Gastroesophageal sphincter (tissue), 4 donors: ENCODE measurements around the gene LSM7. TPM values are rescaled to one million over a fixed set of nuclear protein-coding genes. Genes with fewer than 3 reads are reported as not detected.

Source experiments
- ATAC-seq: fragments of 150-250 bp; one replicate; pipeline ENCODE4 v1.9.1; 2016; ENCODE audit warnings: mild to moderate bottlenecking, moderate library complexity
- H3K27ac ChIP-seq, 4 donors: fragments of 200-600 bp; sonication (generic) in 3 of 4; 1 replicate in 3 of 4; 2 replicates in 1 of 4; pipeline ENCODE4 v1.5.1; 2016 to 2019
- H3K27me3 ChIP-seq: fragments of 200-600 bp; sonication (generic); one replicate; pipeline ENCODE4 v1.5.1; 2019
- H3K36me3 ChIP-seq, 2 donors: fragments of 200-600 bp; sonication (generic); one replicate each; pipeline ENCODE4 v1.5.1; 2019; ENCODE audit warnings: control low read depth in 1 of 2
- H3K4me1 ChIP-seq, 3 donors: fragments of 200-600 bp; sonication (generic); 1 replicate in 2 of 3; 2 replicates in 1 of 3; pipeline ENCODE4 v1.5.1; 2016 to 2019; ENCODE audit warnings: control low read depth in 2 of 3
- H3K4me3 ChIP-seq, 2 donors: fragments of 200-600 bp; sonication (generic); one replicate each; pipeline ENCODE4 v1.5.1; 2019; ENCODE audit warnings: mild to moderate bottlenecking in 1 of 2, moderate library complexity in 1 of 2
- H3K9me3 ChIP-seq, 3 donors: fragments of 200-600 bp; sonication (generic); one replicate each; pipeline ENCODE4 v1.5.1; 2017 to 2019; ENCODE audit warnings: control low read depth in 2 of 3
- CTCF ChIP-seq, 4 experiments: fragments of 200-600 bp in 2 of 4; fragments of 450-650 bp in 2 of 4; sonication (generic) in 1 of 4; IDR thresholded peaks; one replicate each; pipeline ENCODE4 v1.5.1; 2017 to 2019; ENCODE audit warnings: antibody characterized with exemption in 4 of 4, mild to moderate bottlenecking in 2 of 4, moderate library complexity in 2 of 4
- EP300 ChIP-seq: sonication (generic); formaldehyde crosslinking; IDR thresholded peaks from one replicate; pipeline ENCODE4 v1.6.1; 2017; ENCODE audit warnings: antibody characterized with exemption, mild to moderate bottlenecking
- POLR2A ChIP-seq, 2 donors: fragments of 450-650 bp; IDR thresholded peaks; one replicate each; pipeline ENCODE4 v1.6.1; 2017; ENCODE audit warnings: antibody characterized with exemption in 2 of 2, mild to moderate bottlenecking in 2 of 2, moderate library complexity in 1 of 2
- POLR2AphosphoS5 ChIP-seq: sonication (generic); formaldehyde crosslinking; IDR thresholded peaks from one replicate; pipeline ENCODE4 v1.6.1; 2017; ENCODE audit warnings: antibody characterized with exemption
- WGBS, 2 donors: methylation state at CpG; one replicate each; pipeline ENCODE4 v1.1.5; 2018; ENCODE audit warnings: low coverage in 1 of 2; 5-methylcytosine and 5-hydroxymethylcytosine counted together
- total RNA-seq, 4 donors: library from RNA; depleted of rRNA; stranded (reverse); fragments of >200 nt; gene quantifications; one replicate each; pipeline ENCODE4 v1.1.0, GENCODE V29; 2016

LSM7 gene
- 10 to 100 TPM; 52.3 to 86.1 (median 77.7) TPM for total RNA-seq

GRCh38 chr19:2328401-2329148 is at the start of gene LSM7, which contains the start of gene SPPL2B:
TSS of gene LSM7 (minus strand) at chr19:2328586. CDS start at chr19:2328566, 20 bp downstream.
TSS of gene SPPL2B (plus strand) at chr19:2328684. CDS start at chr19:2328710, 26 bp downstream.
- 0 to 5% methylated on average over 3 to 4 of the region's 89 CpGs for WGBS, 2 donors
- Histone ChIP-seq H3K36me3 (peaks cover 0 to 25% of the 10 kb centered on the region in 2 donors), H3K27me3 (no peaks in the 10 kb centered on the region), H3K27ac (peak within 1 kb of the TSS; percentile 6 to 86 (median 84)), H3K4me1 (peaks cover 0 to 75% (median 46%) of the 10 kb centered on the region in 3 donors), H3K9me3 (no peaks in the 10 kb centered on the region), H3K4me3 (peak within 1 kb of the TSS; percentile 87 to 93)
- TF ChIP-seq EP300 = no peak
- TF ChIP-seq POLR2AphosphoS5 = peak; percentile 82
- TF ChIP-seq POLR2A (IDR thresholded peaks at IDR 0.05) = peak; percentile 73 to 74
- no peak for TF ChIP-seq CTCF (IDR thresholded peaks at IDR 0.05)
- peak; percentile 92 for ATAC-seq

- no peak for ATAC-seq
- 27 to 70% methylated on average over 2 to 6 of the region's 15 CpGs for WGBS, 2 donors
- peaks cover 0 to 13% (median 0%) of the 10 kb centered on the region in 3 donors for H3K9me3 ChIP-seq
- TF ChIP-seq POLR2A (IDR thresholded peaks at IDR 0.05) = no peak
- TF ChIP-seq POLR2AphosphoS5 = no peak
- TF ChIP-seq CTCF (IDR thresholded peaks at IDR 0.05) = no peak
- TF ChIP-seq EP300 = no peak
- H3K4me3 ChIP-seq = no peak overlapping the region
- H3K27me3 ChIP-seq = peaks cover 53% of the 10 kb centered on the region
- H3K27ac ChIP-seq = no peak overlapping the region
- no peaks in the 10 kb centered on the region for H3K36me3 ChIP-seq
- no peaks in the 10 kb centered on the region for H3K4me1 ChIP-seq
Observed at GRCh38 chr19:2376784-2377519, 48.6 kb upstream of the LSM7 start.

DNA sequence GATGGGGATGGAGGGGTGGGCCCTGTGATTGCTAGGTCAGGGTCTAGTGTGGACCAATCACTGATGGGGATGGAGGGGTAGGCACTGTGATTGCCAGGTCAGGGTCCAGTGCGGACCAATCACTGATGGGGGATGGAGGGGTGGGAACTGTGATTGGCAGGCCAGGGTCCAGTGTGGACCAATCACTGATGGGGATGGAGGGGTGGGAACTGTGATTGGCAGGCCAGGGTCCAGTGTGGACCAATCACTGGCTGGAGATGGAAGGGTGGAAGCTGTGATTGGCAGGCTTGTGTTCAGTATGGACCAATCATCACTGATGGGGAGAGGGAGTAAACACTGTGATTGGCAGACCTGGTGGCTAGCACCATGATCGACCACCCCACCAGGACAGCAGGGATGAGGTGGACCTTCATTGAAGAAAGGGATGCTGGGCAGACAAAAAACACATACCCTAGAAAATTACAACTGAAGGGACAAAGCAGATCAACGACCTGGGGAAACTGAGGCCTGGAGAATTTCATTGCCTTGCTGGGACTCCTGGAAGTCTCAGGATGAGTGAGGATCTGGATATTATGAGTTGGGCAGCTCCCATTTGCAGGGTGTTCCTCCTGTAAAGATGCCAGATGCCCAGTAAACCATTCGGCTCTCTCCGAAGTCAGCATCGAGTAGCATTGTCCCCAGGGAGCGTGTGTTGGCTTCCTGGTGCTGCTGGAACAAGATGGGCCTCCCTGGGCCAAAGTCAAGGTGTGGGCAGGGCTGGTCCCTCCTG is 47.2 kb upstream of the LSM7 start:
- H3K36me3 ChIP-seq = no peaks in the 10 kb centered on the region
- no peaks in the 10 kb centered on the region for H3K4me1 ChIP-seq
- WGBS, 2 donors = 73% methylated on average over 5 of the region's 7 CpGs
- peaks cover 53% of the 10 kb centered on the region for H3K27me3 ChIP-seq
- peaks cover 0 to 7% (median 0%) of the 10 kb centered on the region in 3 donors for H3K9me3 ChIP-seq
- no peak overlapping the region for H3K27ac ChIP-seq
- no peak for TF ChIP-seq CTCF (IDR thresholded peaks at IDR 0.05)
- no peak for TF ChIP-seq POLR2AphosphoS5
- TF ChIP-seq POLR2A (IDR thresholded peaks at IDR 0.05) = no peak
- no peak for TF ChIP-seq EP300
- ATAC-seq = no peak
- H3K4me3 ChIP-seq = no peak overlapping the region

DNA sequence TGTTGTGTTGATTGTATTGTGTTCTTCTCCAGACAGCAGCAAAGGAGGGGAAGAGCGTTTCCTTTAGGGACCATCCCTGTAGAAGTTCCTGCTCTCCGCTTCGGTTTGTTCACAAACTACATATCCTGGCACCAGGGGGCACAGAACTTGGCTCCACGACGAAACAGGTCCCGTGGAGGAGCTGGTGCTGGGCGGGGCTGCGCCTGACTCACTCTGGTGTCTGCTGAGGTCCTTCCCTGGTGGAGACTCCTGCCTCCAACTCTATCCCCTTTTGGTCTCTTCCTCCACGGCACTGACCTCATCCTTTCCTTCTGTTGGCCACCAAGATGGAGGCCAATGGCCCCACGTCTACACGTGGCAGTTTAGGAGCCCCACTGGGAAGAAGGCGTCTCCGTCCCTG is 46.4 kb upstream of the LSM7 start:
- H3K27ac ChIP-seq = no peak overlapping the region
- WGBS, 2 donors = 73 to 81% methylated on average over 3 of the region's 13 CpGs
- H3K36me3 ChIP-seq = no peaks in the 10 kb centered on the region
- H3K4me3 ChIP-seq = no peak overlapping the region
- no peak for ATAC-seq
- peaks cover 0 to 3% (median 0%) of the 10 kb centered on the region in 3 donors for H3K9me3 ChIP-seq
- peaks cover 55% of the 10 kb centered on the region for H3K27me3 ChIP-seq
- no peaks in the 10 kb centered on the region for H3K4me1 ChIP-seq
- TF ChIP-seq POLR2AphosphoS5 (no peak), CTCF (IDR thresholded peaks at IDR 0.05) (no peak), POLR2A (IDR thresholded peaks at IDR 0.05) (no peak), EP300 (no peak)
